Measurements from ENCODE around the gene PDE8A.
A peak's percentile ranks its signal among the peaks of the same experiment; 100 is the strongest.

PDE8A gene

DNA sequence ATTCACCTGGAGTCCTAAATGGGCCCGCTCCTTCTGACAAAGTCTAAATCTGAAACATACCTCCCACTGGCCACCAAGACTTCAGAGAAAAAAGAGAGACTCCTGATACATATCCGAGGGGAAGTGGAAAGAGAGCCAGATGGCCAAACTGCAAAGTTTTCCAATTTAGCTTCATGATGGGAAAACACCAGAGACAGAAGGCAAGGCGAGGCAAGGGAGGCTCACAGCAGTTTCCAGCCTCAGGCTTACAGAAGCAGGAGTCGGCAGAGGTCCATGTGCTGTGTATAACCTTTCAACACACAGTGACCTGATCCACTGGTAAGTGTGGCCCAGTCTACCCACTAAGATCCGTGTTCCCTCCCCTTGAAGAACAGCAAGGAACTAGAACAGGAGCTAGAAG, 29.9 kb upstream of the PDE8A start:
- H3K27ac ChIP-seq, result no peak overlapping the region
- TF ChIP-seq, protein P1, sequence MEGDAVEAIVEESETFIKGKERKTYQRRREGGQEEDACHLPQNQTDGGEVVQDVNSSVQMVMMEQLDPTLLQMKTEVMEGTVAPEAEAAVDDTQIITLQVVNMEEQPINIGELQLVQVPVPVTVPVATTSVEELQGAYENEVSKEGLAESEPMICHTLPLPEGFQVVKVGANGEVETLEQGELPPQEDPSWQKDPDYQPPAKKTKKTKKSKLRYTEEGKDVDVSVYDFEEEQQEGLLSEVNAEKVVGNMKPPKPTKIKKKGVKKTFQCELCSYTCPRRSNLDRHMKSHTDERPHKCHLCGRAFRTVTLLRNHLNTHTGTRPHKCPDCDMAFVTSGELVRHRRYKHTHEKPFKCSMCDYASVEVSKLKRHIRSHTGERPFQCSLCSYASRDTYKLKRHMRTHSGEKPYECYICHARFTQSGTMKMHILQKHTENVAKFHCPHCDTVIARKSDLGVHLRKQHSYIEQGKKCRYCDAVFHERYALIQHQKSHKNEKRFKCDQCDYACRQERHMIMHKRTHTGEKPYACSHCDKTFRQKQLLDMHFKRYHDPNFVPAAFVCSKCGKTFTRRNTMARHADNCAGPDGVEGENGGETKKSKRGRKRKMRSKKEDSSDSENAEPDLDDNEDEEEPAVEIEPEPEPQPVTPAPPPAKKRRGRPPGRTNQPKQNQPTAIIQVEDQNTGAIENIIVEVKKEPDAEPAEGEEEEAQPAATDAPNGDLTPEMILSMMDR (conservative IDR thresholded peaks at IDR 0.05), result no peak
- TF ChIP-seq ZFX (IDR thresholded peaks at IDR 0.05), result no peak

DNA sequence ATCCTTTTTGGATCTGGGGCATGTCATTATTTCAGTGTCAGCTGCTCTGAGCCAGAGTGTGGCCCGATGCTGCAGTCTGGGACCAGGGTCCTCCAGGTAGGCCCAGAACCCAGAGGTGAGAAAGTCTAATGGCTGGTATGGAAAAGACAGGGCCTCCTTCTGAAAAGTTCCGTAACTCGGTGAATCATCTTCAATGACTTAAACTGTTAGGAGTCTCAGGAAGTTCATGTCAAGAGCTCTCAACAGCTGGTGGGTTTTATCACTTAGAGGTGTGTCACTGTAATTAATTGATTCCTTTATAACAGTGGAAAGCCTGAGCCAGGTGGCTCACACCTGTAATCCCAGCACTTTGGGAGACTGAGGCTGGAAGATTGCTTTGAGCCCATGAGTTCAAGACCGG, 28.5 kb upstream of the PDE8A start:
- TF ChIP-seq, protein P1 (conservative IDR thresholded peaks at IDR 0.05), result no peak
- no peak for TF ChIP-seq ZFX (IDR thresholded peaks at IDR 0.05)
- no peak overlapping the region for H3K27ac ChIP-seq

DNA sequence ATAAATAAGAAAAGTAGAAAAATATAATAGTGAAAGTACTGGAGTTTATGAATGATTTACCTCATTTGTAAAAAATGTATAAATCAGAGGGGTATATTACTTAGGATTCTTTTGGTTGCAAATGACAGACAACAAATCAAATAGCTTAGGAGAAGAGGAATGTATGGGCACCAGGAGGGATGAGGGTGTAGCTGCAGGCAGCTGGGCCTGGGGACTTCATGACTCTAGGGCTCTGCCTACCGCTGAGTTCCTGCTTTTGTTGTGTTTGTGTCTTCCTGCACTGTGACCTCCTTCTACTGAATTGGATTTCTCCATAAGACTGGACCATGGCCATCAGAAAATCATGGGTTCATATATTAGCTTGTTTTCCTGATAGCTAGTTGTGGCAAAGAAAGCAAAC, 27.9 kb upstream of the PDE8A start:
- no peak for TF ChIP-seq ZFX (IDR thresholded peaks at IDR 0.05)
- TF ChIP-seq, protein P1 (conservative IDR thresholded peaks at IDR 0.05), result no peak
- no peak overlapping the region for H3K27ac ChIP-seq

DNA sequence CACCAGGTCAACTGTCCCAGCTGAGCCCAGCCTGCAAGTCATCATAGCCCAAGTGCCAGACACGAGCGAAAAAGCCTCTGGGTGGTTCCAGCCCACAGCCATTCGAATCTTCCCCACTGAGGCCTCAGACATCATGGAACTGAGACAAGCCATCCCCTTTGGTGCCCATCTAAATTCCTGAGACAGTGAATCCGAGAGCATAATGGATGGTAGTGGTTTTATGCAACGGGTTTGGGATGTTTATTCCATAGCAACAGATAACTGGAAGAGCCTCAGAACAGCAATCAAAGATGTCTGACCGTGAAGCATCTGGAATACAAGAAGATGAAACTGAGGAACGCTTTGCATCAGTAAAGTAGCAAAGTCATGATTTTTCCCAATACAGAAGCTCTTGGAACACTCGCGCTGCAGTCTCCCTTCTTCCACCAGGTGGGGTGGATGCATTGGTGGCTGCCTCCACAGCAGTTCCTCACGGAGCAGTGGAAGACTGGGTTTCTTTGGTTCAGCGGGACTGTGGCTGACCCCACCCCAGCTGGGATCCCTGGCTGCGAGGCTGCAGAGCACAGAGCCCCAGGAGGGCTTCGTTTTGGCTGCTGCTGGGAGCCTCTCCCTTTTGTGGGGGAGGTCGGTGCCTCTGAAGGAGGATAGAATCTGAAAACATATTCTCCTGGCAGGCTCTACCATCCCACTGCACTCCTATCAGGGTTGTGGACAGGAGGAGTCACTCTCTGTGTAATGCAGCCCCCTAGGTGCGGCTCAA, 26.4 kb upstream of the PDE8A start:
- no peak overlapping the region for H3K27ac ChIP-seq
- TF ChIP-seq, protein P1 (conservative IDR thresholded peaks at IDR 0.05), result peak; percentile 88
- TF ChIP-seq ZFX (IDR thresholded peaks at IDR 0.05), result no peak

DNA sequence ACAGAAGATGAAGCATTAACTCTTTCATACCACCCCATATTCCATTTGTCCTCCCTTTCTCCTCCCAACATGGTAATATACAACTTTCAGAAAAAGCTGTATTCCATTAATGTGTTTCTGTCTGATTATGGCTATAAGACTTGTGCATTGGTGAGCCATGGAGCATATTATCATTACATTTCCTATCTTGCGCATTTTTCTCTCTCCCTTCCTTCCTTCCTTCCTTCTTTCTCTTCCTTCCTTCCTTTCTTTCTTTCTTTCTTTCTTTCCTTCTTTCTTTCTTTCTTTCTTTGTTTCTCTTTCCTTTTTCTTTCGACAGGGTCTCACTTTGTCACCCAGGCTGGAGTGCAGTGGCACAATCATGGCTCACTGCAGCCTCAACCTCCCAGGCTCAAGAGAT, 25.5 kb upstream of the PDE8A start:
- TF ChIP-seq, protein P1 (conservative IDR thresholded peaks at IDR 0.05), result no peak
- no peak for TF ChIP-seq ZFX (IDR thresholded peaks at IDR 0.05)
- H3K27ac ChIP-seq, result no peak overlapping the region

DNA sequence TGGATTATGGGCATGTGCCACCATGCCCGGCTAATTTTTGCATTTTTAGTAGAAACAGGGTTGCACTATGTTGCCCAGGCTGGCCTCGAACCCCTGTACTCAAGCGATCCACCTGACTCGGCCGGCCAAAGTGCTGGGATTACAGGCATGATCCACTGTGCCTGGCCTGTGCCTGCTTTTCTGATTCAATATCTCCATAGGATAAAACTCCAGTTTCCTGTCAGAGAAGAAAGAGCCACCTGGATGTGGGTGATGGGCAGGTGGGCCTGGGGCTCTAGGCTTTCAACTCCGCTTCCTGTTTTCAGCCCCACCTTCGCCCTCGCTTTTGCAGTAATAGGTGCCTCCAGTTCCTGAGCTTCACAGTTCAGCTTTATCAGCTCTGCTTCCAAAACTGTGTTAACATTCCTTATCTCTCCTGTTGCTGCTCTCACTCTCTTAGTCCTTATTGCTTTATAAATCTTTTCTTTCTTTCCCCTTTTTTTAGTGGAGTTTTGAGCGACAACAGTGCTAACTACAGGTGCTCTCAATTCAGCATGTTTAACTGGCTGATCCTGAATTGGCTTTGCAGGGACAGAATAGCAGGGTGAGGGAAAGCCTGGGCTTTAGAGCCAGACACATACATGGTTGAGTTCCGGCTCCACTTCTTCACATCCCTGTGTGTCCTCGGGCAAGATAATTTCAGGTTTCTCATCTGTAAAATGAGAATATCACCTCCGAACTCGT, 21.1 kb upstream of the PDE8A start:
- TF ChIP-seq, protein P1 (conservative IDR thresholded peaks at IDR 0.05), result no peak
- TF ChIP-seq ZFX (IDR thresholded peaks at IDR 0.05), result no peak
- no peak overlapping the region for H3K27ac ChIP-seq

DNA sequence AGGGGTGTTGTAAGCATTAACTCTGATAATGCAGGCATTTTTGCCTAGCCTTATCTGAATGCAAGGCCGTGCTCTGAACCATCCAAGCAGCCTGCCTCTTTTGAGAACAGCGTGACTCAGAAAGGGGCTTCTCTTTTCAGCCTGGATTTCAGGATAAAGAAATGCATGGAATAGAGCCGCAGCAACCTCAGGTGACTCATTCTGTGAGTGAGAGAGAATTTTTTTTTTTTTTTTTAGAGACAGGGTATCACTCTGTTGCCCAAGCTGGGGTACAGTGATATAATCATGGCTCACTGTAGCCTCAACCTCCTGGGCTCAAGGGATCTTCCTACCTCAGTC, 20.6 kb upstream of the PDE8A start:
- H3K27ac ChIP-seq, result no peak overlapping the region
- no peak for TF ChIP-seq ZFX (IDR thresholded peaks at IDR 0.05)
- TF ChIP-seq, protein P1 (conservative IDR thresholded peaks at IDR 0.05), result no peak

Data from C4-2B (cell line).